Activated naive CD4-positive, alpha-beta T cell treated with anti-CD3 and anti-CD28 coated beads for 36 hours (primary cell): ENCODE measurements around the gene ST6GALNAC3. TPM values are rescaled to one million over a fixed set of nuclear protein-coding genes. Genes with fewer than 3 reads are reported as not detected.

Experiments
- CTCF ChIA-PET: fragments of 350-600 bp; sonication (Branson Sonifier 250); formaldehyde crosslinking; loops from one replicate; lab custom pipeline; 2021; ENCODE audit warnings: antibody characterized with exemption; lab: Charles Lee
- DNase-seq: peaks from one replicate; pipeline ENCODE4 v3.0.0-alpha.2; 2020
- H3K27ac Mint-ChIP-seq: one replicate; pipeline ENCODE4 v1.8.0; 2021; ENCODE audit warnings: mild to moderate bottlenecking, mixed read lengths
- H3K27me3 Mint-ChIP-seq: one replicate; pipeline ENCODE4 v1.8.0; 2021; ENCODE audit warnings: low read depth, mixed read lengths
- H3K36me3 Mint-ChIP-seq: one replicate; pipeline ENCODE4 v1.8.0; 2021; ENCODE audit warnings: low read depth, mixed read lengths
- H3K4me1 Mint-ChIP-seq: one replicate; pipeline ENCODE4 v1.8.0; 2021; ENCODE audit warnings: low read depth, mixed read lengths
- H3K4me3 Mint-ChIP-seq: one replicate; pipeline ENCODE4 v1.8.0; 2021; ENCODE audit warnings: mild to moderate bottlenecking, moderate library complexity, mixed read lengths
- H3K9me3 Mint-ChIP-seq: one replicate; pipeline ENCODE4 v1.8.0; 2021; ENCODE audit warnings: mixed read lengths
- intact Hi-C: fragments of 100-400 bp; cut with micrococcal nuclease; formaldehyde crosslinking; loops from one replicate; pipeline ENCODE4 v1.15.1; 2023
- total RNA-seq, 2 experiments: library from RNA; stranded (reverse); gene quantifications; one replicate each; pipeline ENCODE4 v1.2.3, GENCODE V29; 2021

The ST6GALNAC3 gene
- total RNA-seq, 2 experiments from 2014 or later, result 2.5 to 2.8 TPM

DNA sequence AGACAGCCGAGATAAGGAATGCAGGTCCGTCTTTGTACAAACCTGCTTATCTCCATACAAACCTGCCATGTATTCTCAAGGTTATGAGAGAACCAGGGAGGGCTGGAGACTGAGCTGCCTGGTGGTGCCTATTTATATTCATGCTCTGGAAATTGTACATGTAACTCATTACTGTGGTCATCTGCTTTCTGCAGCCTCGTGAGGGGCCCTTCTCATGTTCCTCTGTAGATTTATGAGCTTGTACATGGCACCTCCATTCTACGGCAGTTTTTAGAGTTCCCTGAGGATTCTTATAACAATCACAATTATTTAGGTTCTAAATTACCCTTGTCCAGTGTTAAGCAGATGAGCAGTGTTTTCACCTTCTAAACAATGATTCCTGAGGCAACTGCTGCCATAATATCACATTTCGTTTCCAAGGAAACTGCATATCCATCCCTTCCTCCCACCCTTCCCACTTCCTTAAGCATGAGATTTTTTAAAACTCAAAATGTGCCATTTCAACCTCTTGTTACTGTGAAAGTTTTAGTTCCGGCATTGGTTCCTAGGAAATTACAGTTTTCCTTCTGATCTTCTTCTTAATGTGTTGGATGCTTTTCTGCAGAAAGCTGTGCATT is 112.1 kb downstream of the ST6GALNAC3 start:
- no peak overlapping the region for H3K27ac Mint-ChIP-seq
- CTCF ChIA-PET, result no interaction called here
- H3K27me3 Mint-ChIP-seq, result no peaks in the 10 kb centered on the region
- H3K4me1 Mint-ChIP-seq, result peaks cover 2% of the 10 kb centered on the region
- no peak for DNase-seq
- intact Hi-C loops, result no loop called here
- no peak overlapping the region for H3K4me3 Mint-ChIP-seq
- no peaks in the 10 kb centered on the region for H3K36me3 Mint-ChIP-seq
- no peaks in the 10 kb centered on the region for H3K9me3 Mint-ChIP-seq

DNA sequence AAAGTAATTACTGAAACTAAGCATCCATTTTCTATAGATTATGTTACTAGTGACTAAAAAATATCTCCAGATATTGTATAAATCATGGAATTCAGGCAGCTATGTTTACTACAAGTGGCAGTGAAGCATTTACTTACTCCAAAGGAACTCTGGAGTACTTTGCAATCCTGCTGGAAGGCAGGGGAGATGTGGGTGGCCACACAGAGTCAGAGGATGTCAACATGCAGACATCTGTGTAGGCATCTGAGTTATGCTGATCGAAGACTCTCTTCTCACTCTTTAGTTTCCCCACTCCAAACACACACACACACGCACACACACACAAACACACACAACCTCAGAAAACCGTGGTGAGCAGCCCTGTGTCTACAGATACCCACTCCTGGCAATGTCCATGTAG is 112.9 kb downstream of the ST6GALNAC3 start:
- H3K4me1 Mint-ChIP-seq, result peaks cover 2% of the 10 kb centered on the region
- no peak overlapping the region for H3K27ac Mint-ChIP-seq
- no peak overlapping the region for H3K4me3 Mint-ChIP-seq
- no peaks in the 10 kb centered on the region for H3K9me3 Mint-ChIP-seq
- no peaks in the 10 kb centered on the region for H3K36me3 Mint-ChIP-seq
- DNase-seq, result no peak
- CTCF ChIA-PET, result no interaction called here
- intact Hi-C loops, result no loop called here
- H3K27me3 Mint-ChIP-seq, result no peaks in the 10 kb centered on the region

- DNase-seq, result no peak
- CTCF ChIA-PET, result no interaction called here
- intact Hi-C loops, result no loop called here
- no peaks in the 10 kb centered on the region for H3K36me3 Mint-ChIP-seq
- H3K27ac Mint-ChIP-seq, result no peak overlapping the region
- H3K9me3 Mint-ChIP-seq, result no peaks in the 10 kb centered on the region
- no peak overlapping the region for H3K4me3 Mint-ChIP-seq
- H3K27me3 Mint-ChIP-seq, result no peaks in the 10 kb centered on the region
- peaks cover 2% of the 10 kb centered on the region for H3K4me1 Mint-ChIP-seq
These were observed 114.8 kb downstream of the ST6GALNAC3 start for GRCh38 chr1:76189310-76189709.

DNA sequence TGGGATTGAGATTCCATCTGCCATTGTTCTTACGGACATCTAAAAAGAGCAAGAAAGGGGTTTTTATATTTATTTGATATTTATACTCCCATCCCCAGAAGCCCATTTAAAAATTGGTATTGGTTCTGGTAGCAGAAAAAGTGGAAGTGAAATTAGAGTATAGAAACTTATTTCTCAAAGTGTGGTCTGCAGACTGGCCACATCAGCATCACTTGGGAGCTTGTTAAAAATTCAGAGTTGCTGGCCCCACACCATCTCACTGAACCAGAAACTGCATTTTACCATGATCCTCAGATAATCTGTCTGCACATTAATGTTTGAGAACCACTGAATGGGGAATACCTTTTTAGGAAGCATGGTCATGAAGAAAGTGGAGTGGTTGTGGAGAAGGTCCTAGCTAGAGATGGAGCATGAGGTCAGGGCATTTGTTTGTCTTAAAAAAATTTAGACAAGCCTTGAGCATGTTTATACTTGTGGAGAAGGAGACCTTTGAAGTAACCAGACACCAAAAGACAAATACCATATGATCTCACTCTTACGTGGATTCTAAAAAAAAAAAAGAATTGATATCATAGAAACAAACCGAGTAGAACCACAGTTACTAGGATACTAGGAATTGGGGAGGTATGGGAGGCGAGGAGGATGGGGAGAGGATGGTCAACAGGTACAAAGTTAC is 116.3 kb downstream of the ST6GALNAC3 start:
- CTCF ChIA-PET, result no interaction called here
- H3K27me3 Mint-ChIP-seq, result no peaks in the 10 kb centered on the region
- H3K9me3 Mint-ChIP-seq, result no peaks in the 10 kb centered on the region
- no peak overlapping the region for H3K27ac Mint-ChIP-seq
- no peak overlapping the region for H3K4me3 Mint-ChIP-seq
- intact Hi-C loops, result no loop called here
- no peak for DNase-seq
- peaks cover 2% of the 10 kb centered on the region for H3K4me1 Mint-ChIP-seq
- no peaks in the 10 kb centered on the region for H3K36me3 Mint-ChIP-seq

DNA sequence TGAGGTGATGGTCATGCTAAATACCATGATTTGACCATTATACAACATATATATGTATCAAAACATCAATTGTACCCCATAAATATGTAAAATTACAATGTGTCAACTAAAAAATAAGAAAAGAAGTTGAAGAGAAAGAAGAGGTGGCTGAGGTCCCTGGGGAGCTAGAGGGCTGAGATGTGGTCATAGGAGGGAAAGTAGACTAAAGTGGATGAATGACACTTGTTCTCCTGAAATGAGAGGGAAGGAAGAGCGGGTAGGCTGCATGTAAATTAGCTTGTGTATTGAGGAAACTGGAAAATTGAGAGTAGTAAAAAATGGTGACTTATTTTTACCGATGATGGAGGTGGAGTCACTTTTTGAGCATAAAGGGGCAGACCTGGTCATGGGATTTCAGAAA is 117.0 kb downstream of the ST6GALNAC3 start:
- intact Hi-C loops, result no loop called here
- Mint-ChIP-seq H3K27me3 (no peaks in the 10 kb centered on the region), H3K27ac (no peak overlapping the region), H3K36me3 (no peaks in the 10 kb centered on the region), H3K4me1 (peaks cover 2% of the 10 kb centered on the region), H3K4me3 (no peak overlapping the region), H3K9me3 (no peaks in the 10 kb centered on the region)
- DNase-seq, result no peak
- CTCF ChIA-PET, result no interaction called here

GRCh38 chr1:76198452-76198851 is 123.9 kb downstream of the ST6GALNAC3 start:
- intact Hi-C loops, result no loop called here
- no peak for DNase-seq
- peaks cover 5% of the 10 kb centered on the region for H3K36me3 Mint-ChIP-seq
- H3K4me1 Mint-ChIP-seq, result no peaks in the 10 kb centered on the region
- H3K9me3 Mint-ChIP-seq, result peaks cover 6% of the 10 kb centered on the region
- no peak overlapping the region for H3K4me3 Mint-ChIP-seq
- CTCF ChIA-PET, result no interaction called here
- H3K27ac Mint-ChIP-seq, result no peak overlapping the region
- H3K27me3 Mint-ChIP-seq, result no peaks in the 10 kb centered on the region

DNA sequence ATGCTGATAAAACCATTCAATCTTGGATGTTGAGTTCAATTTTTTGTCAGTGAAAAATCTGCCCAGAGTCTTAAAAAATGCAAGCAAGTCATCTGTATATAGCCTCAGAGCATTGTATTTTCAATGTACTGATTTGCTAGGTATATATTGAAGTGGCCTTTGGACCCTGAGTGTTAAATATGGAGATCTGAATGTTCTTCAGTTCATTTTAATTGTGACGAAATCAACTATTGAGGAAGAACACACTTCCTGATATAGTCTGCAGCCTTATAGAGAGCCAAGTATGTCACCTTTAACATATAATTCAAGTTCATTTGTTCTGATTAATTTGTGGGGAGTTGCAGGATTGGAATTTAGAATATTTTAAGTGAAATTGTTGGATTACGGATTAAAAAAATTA is 128.1 kb downstream of the ST6GALNAC3 start:
- DNase-seq, result no peak
- CTCF ChIA-PET, result interaction anchor here (0.6 to 1.3 kb wide), 2 partner anchors 82 to 1066 kb away, joined by 3 read pairs; no protein-coding TSS in a partner anchor
- Mint-ChIP-seq H3K4me3 (no peak overlapping the region), H3K27me3 (no peaks in the 10 kb centered on the region), H3K36me3 (peaks cover 5% of the 10 kb centered on the region), H3K4me1 (no peaks in the 10 kb centered on the region), H3K27ac (no peak overlapping the region), H3K9me3 (peaks cover 8% of the 10 kb centered on the region)
- intact Hi-C loops, result no loop called here

GRCh38 chr1:76203127-76203526 is 128.6 kb downstream of the ST6GALNAC3 start:
- Mint-ChIP-seq H3K4me3 (no peak overlapping the region), H3K9me3 (peaks cover 8% of the 10 kb centered on the region), H3K27me3 (no peaks in the 10 kb centered on the region), H3K4me1 (no peaks in the 10 kb centered on the region), H3K36me3 (peaks cover 5% of the 10 kb centered on the region), H3K27ac (no peak overlapping the region)
- intact Hi-C loops, result no loop called here
- CTCF ChIA-PET, result interaction anchor here (0.7 kb wide), 1 partner anchor 123 kb away, joined by 4 read pairs; no protein-coding TSS in a partner anchor
- no peak for DNase-seq

- Mint-ChIP-seq H3K27me3 (no peaks in the 10 kb centered on the region), H3K4me1 (peaks cover 8% of the 10 kb centered on the region), H3K4me3 (no peak overlapping the region), H3K27ac (no peak overlapping the region), H3K9me3 (peaks cover 2% of the 10 kb centered on the region), H3K36me3 (no peaks in the 10 kb centered on the region)
- CTCF ChIA-PET, result no interaction called here
- no peak for DNase-seq
- intact Hi-C loops, result no loop called here
These were observed 134.7 kb downstream of the ST6GALNAC3 start for GRCh38 chr1:76209238-76209637.

DNA sequence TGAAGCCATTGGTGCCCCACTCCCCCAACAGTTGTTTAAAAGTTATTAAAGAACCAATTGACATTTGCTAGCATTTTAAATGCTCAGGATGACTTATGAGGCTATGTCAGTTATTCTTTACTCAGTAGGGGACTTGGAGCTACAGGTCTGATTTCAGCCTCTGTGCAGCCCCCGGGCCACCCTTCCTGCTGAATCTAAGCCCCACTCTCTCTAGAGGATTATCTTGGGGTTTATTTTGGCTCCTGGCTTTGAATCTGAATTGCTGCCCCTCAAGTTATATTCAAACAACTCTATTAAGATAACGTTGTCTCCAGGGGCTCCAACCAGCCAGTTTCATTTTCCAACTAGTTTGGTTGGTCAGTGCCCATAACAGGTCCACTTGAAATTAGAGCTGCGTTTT is 135.1 kb downstream of the ST6GALNAC3 start:
- no peak overlapping the region for H3K4me3 Mint-ChIP-seq
- H3K4me1 Mint-ChIP-seq, result peaks cover 8% of the 10 kb centered on the region
- no peaks in the 10 kb centered on the region for H3K27me3 Mint-ChIP-seq
- no peaks in the 10 kb centered on the region for H3K36me3 Mint-ChIP-seq
- intact Hi-C loops, result no loop called here
- no peaks in the 10 kb centered on the region for H3K9me3 Mint-ChIP-seq
- H3K27ac Mint-ChIP-seq, result no peak overlapping the region
- DNase-seq, result no peak
- CTCF ChIA-PET, result no interaction called here

- peaks cover 8% of the 10 kb centered on the region for H3K4me1 Mint-ChIP-seq
- intact Hi-C loops, result no loop called here
- H3K27me3 Mint-ChIP-seq, result no peaks in the 10 kb centered on the region
- CTCF ChIA-PET, result no interaction called here
- H3K4me3 Mint-ChIP-seq, result no peak overlapping the region
- no peaks in the 10 kb centered on the region for H3K9me3 Mint-ChIP-seq
- H3K36me3 Mint-ChIP-seq, result no peaks in the 10 kb centered on the region
- H3K27ac Mint-ChIP-seq, result no peak overlapping the region
- no peak for DNase-seq
These were observed 135.6 kb downstream of the ST6GALNAC3 start for GRCh38 chr1:76210160-76210559.

- intact Hi-C loops, result loop anchor here (5.0 kb wide), 1 partner anchor 42 kb away; no protein-coding TSS in a partner anchor
- Mint-ChIP-seq H3K9me3 (no peaks in the 10 kb centered on the region), H3K4me3 (no peak overlapping the region), H3K27me3 (no peaks in the 10 kb centered on the region), H3K4me1 (peaks cover 10% of the 10 kb centered on the region), H3K27ac (no peak overlapping the region), H3K36me3 (no peaks in the 10 kb centered on the region)
- DNase-seq, result no peak
- CTCF ChIA-PET, result no interaction called here
These were observed 144.3 kb downstream of the ST6GALNAC3 start for GRCh38 chr1:76218888-76219287.

DNA sequence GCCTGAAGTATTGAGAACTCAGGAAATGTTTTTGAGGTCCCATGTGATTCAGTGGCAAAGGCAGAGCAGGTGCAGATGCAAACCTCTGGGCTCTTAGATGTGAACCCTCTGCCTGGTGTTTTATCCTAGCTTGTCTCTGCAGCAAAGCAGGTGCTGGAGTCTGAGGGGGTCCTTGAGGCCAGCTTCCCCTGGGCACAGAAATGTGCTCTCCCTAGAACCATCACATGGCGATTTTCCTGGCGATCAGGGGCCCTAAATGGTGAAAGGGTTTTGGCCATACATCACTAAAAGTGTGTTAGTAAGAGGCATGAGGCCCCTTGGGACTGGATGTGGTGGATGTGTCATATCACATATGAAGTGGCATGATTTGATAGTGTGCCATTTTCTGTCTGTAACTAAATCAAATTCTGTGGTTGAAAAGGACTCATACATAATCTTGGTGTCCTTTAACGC is 144.8 kb downstream of the ST6GALNAC3 start:
- CTCF ChIA-PET, result no interaction called here
- no peaks in the 10 kb centered on the region for H3K9me3 Mint-ChIP-seq
- intact Hi-C loops, result loop anchor here (5.0 kb wide), 1 partner anchor 42 kb away; no protein-coding TSS in a partner anchor
- no peak overlapping the region for H3K27ac Mint-ChIP-seq
- H3K27me3 Mint-ChIP-seq, result no peaks in the 10 kb centered on the region
- DNase-seq, result no peak
- H3K36me3 Mint-ChIP-seq, result no peaks in the 10 kb centered on the region
- H3K4me1 Mint-ChIP-seq, result peaks cover 10% of the 10 kb centered on the region
- no peak overlapping the region for H3K4me3 Mint-ChIP-seq
